SK-N-SH (cell line): ENCODE results near the gene ARHGEF37. TPM values are rescaled to one million over a fixed set of nuclear protein-coding genes. Genes with fewer than 3 reads are reported as not detected.

ENCODE experiments used
- CTCF ChIA-PET: fragments of 300-600, 350-600 bp; formaldehyde crosslinking; extraction: SDS; loops from one replicate; lab custom pipeline; 2021; lab: Yijun Ruan, JAX
- POLR2A ChIA-PET: fragments of 350-600 bp; sonication (Branson Sonifier 250); formaldehyde crosslinking; extraction: SDS; loops from one replicate; lab custom pipeline; 2020; ENCODE audit warnings: antibody characterized with exemption, inconsistent platforms; lab: Yijun Ruan, JAX
- DNase-seq: peaks from one replicate; pipeline ENCODE4 v3.0.0; 2012
- H2AFZ ChIP-seq: fragments of 200-600 bp; sonication (generic); 2 replicates; pipeline ENCODE4 v1.8.1; 2016; ENCODE audit warnings: antibody characterized with exemption, mild to moderate bottlenecking, low read depth
- H3F3A ChIP-seq: fragments of 200-600 bp; sonication (generic); replicated peaks from 2 replicates; pipeline ENCODE3; 2016; ENCODE audit warnings: antibody characterized with exemption, mild to moderate bottlenecking; ENCODE audit not compliant: insufficient read depth
- H3K27ac ChIP-seq, 2 experiments: fragments of 200-500 bp in 1 of 2; fragments of 200-600 bp in 1 of 2; sonication (Bioruptor generic) in 1 of 2; sonication (generic), shearing (Covaris generic) in 1 of 2; 2 replicates each; pipeline versions ENCODE4 v1.5.1 to v1.6.1; 2014 to 2016; ENCODE audit warnings: low read depth in 2 of 2, inconsistent platforms in 1 of 2, low read length in 1 of 2, mild to moderate bottlenecking in 1 of 2, mixed read lengths in 1 of 2
- H3K27me3 ChIP-seq: fragments of 200-600 bp; sonication (generic), shearing (Covaris generic); 2 replicates; pipeline ENCODE4 v1.6.1; 2016; ENCODE audit warnings: mixed run types; ENCODE audit not compliant: insufficient read depth
- H3K36me3 ChIP-seq, 2 experiments: fragments of 200-500 bp in 1 of 2; fragments of 200-600 bp in 1 of 2; sonication (Bioruptor generic) in 1 of 2; sonication (generic) in 1 of 2; replicated peaks in 1 of 2; 2 replicates each; pipeline versions ENCODE3 to v1.5.1; 2014 to 2016; ENCODE audit warnings: low read length in 1 of 2, mild to moderate bottlenecking in 1 of 2; ENCODE audit not compliant: insufficient read depth in 2 of 2, control insufficient read depth in 1 of 2
- H3K4me1 ChIP-seq, 2 experiments: fragments of 200-500 bp in 1 of 2; fragments of 200-600 bp in 1 of 2; sonication (Bioruptor generic) in 1 of 2; sonication (generic), shearing (Covaris generic) in 1 of 2; 2 replicates each; pipeline versions ENCODE4 v1.5.1 to v1.6.1; 2014 to 2016; ENCODE audit warnings: low read depth in 1 of 2, low read length in 1 of 2, mixed run types in 1 of 2; ENCODE audit not compliant: insufficient read depth in 2 of 2, control insufficient read depth in 1 of 2
- H3K4me2 ChIP-seq: fragments of 200-600 bp; sonication (generic), shearing (Covaris generic); 2 replicates; pipeline ENCODE4 v1.6.1; 2017; ENCODE audit warnings: mixed run types
- H3K4me3 ChIP-seq, 2 experiments: fragments of 200-500 bp in 1 of 2; fragments of 200-600 bp in 1 of 2; sonication (Bioruptor generic) in 1 of 2; sonication (generic), shearing (Covaris generic) in 1 of 2; 2 replicates each; pipeline versions ENCODE4 v1.5.1 to v1.8.1; 2014 to 2016; ENCODE audit warnings: low read depth in 2 of 2, inconsistent platforms in 1 of 2, low read length in 1 of 2, mild to moderate bottlenecking in 1 of 2, mixed read lengths in 1 of 2, moderate library complexity in 1 of 2
- H3K79me2 ChIP-seq: fragments of 200-600 bp; sonication (generic); 2 replicates; pipeline ENCODE4 v1.8.1; 2017; ENCODE audit warnings: mild to moderate bottlenecking; ENCODE audit not compliant: insufficient read depth
- H3K9ac ChIP-seq: fragments of 200-600 bp; sonication (generic); 2 replicates; pipeline ENCODE4 v1.6.1; 2017; ENCODE audit warnings: mixed run types
- H3K9me2 ChIP-seq: fragments of 200-600 bp; sonication (generic); 2 replicates; pipeline ENCODE4 v1.6.1; 2017; ENCODE audit warnings: mixed run types
- H3K9me3 ChIP-seq: fragments of 200-600 bp; sonication (generic); 2 replicates; pipeline ENCODE4 v1.6.1; 2017; ENCODE audit warnings: mixed run types, mild to moderate bottlenecking, moderate library complexity
- H4K20me1 ChIP-seq: fragments of 200-600 bp; sonication (generic); 2 replicates; pipeline ENCODE4 v1.6.1; 2017; ENCODE audit warnings: mild to moderate bottlenecking, mixed run types; ENCODE audit not compliant: insufficient read depth
- ELF1 ChIP-seq: IDR thresholded peaks from 2 replicates; pipeline ENCODE4 v1.4.0; 2012
- EZH2phosphoT487 ChIP-seq: fragments of 200-600 bp; sonication (generic); IDR thresholded peaks from 2 replicates; pipeline ENCODE4 v1.6.1; 2017; ENCODE audit warnings: low read depth, mixed run types, mild to moderate bottlenecking, antibody characterized with exemption, moderate library complexity, borderline replicate concordance
- FOSL2 ChIP-seq: IDR thresholded peaks from 2 replicates; pipeline ENCODE4 v1.4.0; 2012; ENCODE audit warnings: low read depth, mild to moderate bottlenecking, moderate library complexity, borderline replicate concordance
- FOXM1 ChIP-seq: IDR thresholded peaks from 2 replicates; pipeline ENCODE4 v1.4.0; 2012; ENCODE audit warnings: low read depth, mild to moderate bottlenecking
- GATA2 ChIP-seq: sonication (generic); formaldehyde crosslinking; IDR thresholded peaks from 2 replicates; pipeline ENCODE4 v1.5.0; 2020; ENCODE audit warnings: mild to moderate bottlenecking, missing genetic modification reagents
- NFIC ChIP-seq: IDR thresholded peaks from 2 replicates; pipeline ENCODE4 v1.4.0; 2012; ENCODE audit warnings: borderline replicate concordance
- NRF1 ChIP-seq: IDR thresholded peaks from 2 replicates; pipeline ENCODE4 v1.6.1; 2012; ENCODE audit warnings: low read depth, mild to moderate bottlenecking, low read length
- RAD21 ChIP-seq: IDR thresholded peaks from 2 replicates; pipeline ENCODE4 v1.6.1; 2012; ENCODE audit warnings: mild to moderate bottlenecking, low read length
- RCOR1 ChIP-seq: fragments of 150-350 bp; IDR thresholded peaks from 2 replicates; pipeline ENCODE4 v1.6.1; 2017; ENCODE audit warnings: antibody characterized with exemption, low read length
- REST ChIP-seq: IDR thresholded peaks from 2 replicates; pipeline ENCODE4 v1.6.1; 2012; ENCODE audit warnings: mild to moderate bottlenecking, low read depth, low read length, moderate library complexity
- RXRA ChIP-seq: IDR thresholded peaks from 2 replicates; pipeline ENCODE4 v1.4.0; 2012; ENCODE audit warnings: low read depth, mild to moderate bottlenecking, borderline replicate concordance
- USF1 ChIP-seq: IDR thresholded peaks from 2 replicates; pipeline ENCODE4 v1.4.0; 2012; ENCODE audit warnings: low read depth, borderline replicate concordance
- ZBTB33 ChIP-seq: IDR thresholded peaks from 2 replicates; pipeline ENCODE4 v1.4.0; 2012; ENCODE audit warnings: low read depth, borderline replicate concordance
- WGBS: methylation state at CpG from one replicate; pipeline ENCODE4 v1.1.6; 2017; ENCODE audit warnings: low lambda C conversion rate; 5-methylcytosine and 5-hydroxymethylcytosine counted together
- polyA plus RNA-seq, 3 experiments: library from polyadenylated mRNA; depleted of rRNA; stranded (reverse); fragments of >200 nt; gene quantifications; 2 replicates each; pipeline ENCODE4 v1.2.3, GENCODE V29; 2012

Gene ARHGEF37
- polyA plus RNA-seq, 1 of the 3 experiments (the other 2 are of a cell fraction): 0.94 TPM

- TF ChIP-seq REST (no peak), NRF1 (no peak)
Observed at GRCh38 chr5:149627070-149627469, 45.8 kb downstream of the ARHGEF37 start (continued).

- POLR2A ChIA-PET: no interaction called here
- CTCF ChIA-PET: interaction anchor here (0.6 to 22.1 kb wide), 7 partner anchors 9 to 224 kb away, joined by 3 to 730 read pairs (median 4); no protein-coding TSS in a partner anchor
- 50% methylated on average over 6 of the region's 6 CpGs for WGBS
Observed at GRCh38 chr5:149628221-149628620, 46.9 kb downstream of the ARHGEF37 start.

GRCh38 chr5:149628846-149629388 lies 47.6 kb downstream of the ARHGEF37 start:
- Histone ChIP-seq H3K4me2 (no peak overlapping the region), H3K27ac (peak overlapping the region in 1 of 2 experiments; percentile 41; a peak in 1 of 4 replicates), H3K9me3 (no peaks in the 10 kb centered on the region), H2AFZ (no peak overlapping the region), H4K20me1 (no peaks in the 10 kb centered on the region), H3K36me3 (no peaks in the 10 kb centered on the region), H3K9me2 (no peaks in the 10 kb centered on the region), H3K79me2 (no peaks in the 10 kb centered on the region), H3F3A (no peaks in the 10 kb centered on the region), H3K9ac (no peak overlapping the region), H3K27me3 (no peaks in the 10 kb centered on the region), H3K4me1 (peaks cover 0 to 23% of the 10 kb centered on the region in 2 experiments; a peak in 1 of 4 replicates), H3K4me3 (no peak overlapping the region)
- WGBS: 60% methylated on average over 4 of the region's 5 CpGs
- ChIA-PET CTCF (interaction anchor here (0.8 to 22.1 kb wide), 6 partner anchors 8 to 224 kb away, joined by 3 to 730 read pairs (median 6); no protein-coding TSS in a partner anchor), POLR2A (no interaction called here)
- DNase-seq: no peak
- no peak for TF ChIP-seq RCOR1
- no peak for TF ChIP-seq REST
- TF ChIP-seq NFIC: no peak
- TF ChIP-seq ZBTB33: no peak
- TF ChIP-seq GATA2 (CRISPR knock-in tag): no peak
- TF ChIP-seq ELF1: no peak
- TF ChIP-seq FOSL2: no peak
- no peak for TF ChIP-seq RXRA
- TF ChIP-seq EZH2phosphoT487: no peak

More at GRCh38 chr5:149628221-149628620, 46.9 kb downstream of the ARHGEF37 start:
- no peaks in the 10 kb centered on the region for H3K9me3 ChIP-seq
- H3F3A ChIP-seq: no peaks in the 10 kb centered on the region
- peak; percentile 46 for DNase-seq
- H3K4me3 ChIP-seq: no peak overlapping the region
- H3K4me1 ChIP-seq: peaks cover 0 to 30% of the 10 kb centered on the region in 2 experiments; a peak in 1 of 4 replicates
- H4K20me1 ChIP-seq: no peaks in the 10 kb centered on the region
- no peak overlapping the region for H3K9ac ChIP-seq
- H3K9me2 ChIP-seq: no peaks in the 10 kb centered on the region
- peak overlapping the region in 1 of 2 experiments; percentile 41; a peak in 1 of 4 replicates for H3K27ac ChIP-seq
- no peaks in the 10 kb centered on the region for H3K79me2 ChIP-seq
- TF ChIP-seq FOXM1: no peak
- TF ChIP-seq USF1: no peak
- no peak for TF ChIP-seq RAD21
- TF ChIP-seq GATA2 (CRISPR knock-in tag): peak; percentile 36; the same call in 1 of the 2 replicates
- TF ChIP-seq ELF1: no peak
- TF ChIP-seq NFIC: no peak
- H3K4me2 ChIP-seq: no peak overlapping the region
- H3K27me3 ChIP-seq: no peaks in the 10 kb centered on the region
- no peak overlapping the region for H2AFZ ChIP-seq
- H3K36me3 ChIP-seq: no peaks in the 10 kb centered on the region
